SKM-1 (cell line): ENCODE measurements around the gene DUOXA1.
A peak's percentile ranks its signal among the peaks of the same experiment; 100 is the strongest.

ENCODE experiments used
- DNase-seq: peaks from one replicate; lab custom pipeline; 2025; ENCODE audit not compliant: unreplicated experiment; lab: John Stamatoyannopoulos, UW

DUOXA1 gene, protein sequence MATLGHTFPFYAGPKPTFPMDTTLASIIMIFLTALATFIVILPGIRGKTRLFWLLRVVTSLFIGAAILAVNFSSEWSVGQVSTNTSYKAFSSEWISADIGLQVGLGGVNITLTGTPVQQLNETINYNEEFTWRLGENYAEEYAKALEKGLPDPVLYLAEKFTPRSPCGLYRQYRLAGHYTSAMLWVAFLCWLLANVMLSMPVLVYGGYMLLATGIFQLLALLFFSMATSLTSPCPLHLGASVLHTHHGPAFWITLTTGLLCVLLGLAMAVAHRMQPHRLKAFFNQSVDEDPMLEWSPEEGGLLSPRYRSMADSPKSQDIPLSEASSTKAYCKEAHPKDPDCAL

DNA sequence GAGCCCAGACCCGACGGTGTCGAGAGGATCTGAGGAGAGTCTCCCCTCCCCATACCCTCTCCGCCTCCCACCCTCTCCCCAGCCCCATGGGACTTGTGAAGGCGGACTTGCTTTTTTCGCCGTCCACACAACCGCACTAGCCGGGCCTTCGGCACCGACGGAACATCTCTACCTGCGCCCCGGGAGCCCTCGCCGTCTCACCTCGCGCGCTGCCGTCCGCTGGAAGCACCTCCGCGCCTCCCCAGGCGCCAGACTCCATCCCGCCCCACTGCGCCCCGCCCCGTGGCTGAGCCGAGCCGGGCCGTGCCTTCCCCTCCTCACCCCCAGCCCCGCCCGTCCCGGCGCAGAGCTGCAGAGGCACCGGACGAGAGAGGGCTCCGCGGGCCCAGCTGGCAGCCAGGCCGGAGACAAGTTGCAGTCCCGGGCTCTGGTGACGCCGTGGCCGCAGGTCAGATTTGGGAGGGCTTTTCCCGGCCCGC, at the start of gene DUOXA1, which contains the start of gene DUOX1:
Gene DUOXA1, minus strand, starts transcription at position 229 of the 479 bp plus-strand sequence. CDS start 6,865 bp downstream, outside the sequence.
Gene DUOX1, plus strand, starts transcription at position 344 of the 479 bp plus-strand sequence. CDS start 1,973 bp downstream, outside the sequence.
- no peak for DNase-seq

DNA sequence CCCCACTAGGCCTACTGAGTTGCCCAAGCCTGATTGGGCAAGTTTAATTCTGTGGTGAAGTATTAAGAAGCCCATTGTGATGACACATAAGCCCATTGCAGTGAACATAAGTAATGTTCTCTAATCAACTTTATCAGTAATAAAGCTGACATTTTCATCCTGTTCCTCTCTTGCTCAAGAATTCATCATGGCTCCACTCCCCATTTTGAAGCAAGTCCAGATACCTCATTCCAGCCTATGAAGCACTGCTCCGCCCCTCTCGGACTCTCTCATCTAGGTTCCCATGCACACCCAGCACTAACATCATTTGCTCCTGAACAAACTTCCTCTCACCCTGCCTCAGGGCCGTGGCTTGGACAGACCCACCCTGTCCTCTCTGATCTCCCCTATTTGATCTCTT, 47.6 kb upstream of the DUOXA1 start:
- no peak for DNase-seq

DNA sequence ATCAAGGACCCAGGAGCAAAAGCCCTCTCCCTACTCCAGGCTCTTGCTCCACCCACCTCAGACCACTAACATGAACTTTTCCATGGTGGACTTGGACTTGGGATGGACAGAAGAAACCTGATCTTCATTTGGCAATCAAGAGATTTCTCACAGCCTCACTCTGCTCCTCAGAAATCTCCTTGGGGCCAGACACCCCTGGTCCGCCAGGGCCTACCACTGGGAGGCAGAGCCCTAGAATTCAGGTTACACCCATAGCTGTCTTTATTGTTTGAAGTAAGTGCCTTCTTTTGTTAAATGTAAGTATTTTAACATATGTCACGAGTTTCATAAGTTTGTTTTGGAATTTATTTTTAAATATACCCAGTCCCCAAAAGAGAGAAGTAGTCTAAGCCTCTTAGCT, 44.9 kb upstream of the DUOXA1 start:
- no peak for DNase-seq

DNA sequence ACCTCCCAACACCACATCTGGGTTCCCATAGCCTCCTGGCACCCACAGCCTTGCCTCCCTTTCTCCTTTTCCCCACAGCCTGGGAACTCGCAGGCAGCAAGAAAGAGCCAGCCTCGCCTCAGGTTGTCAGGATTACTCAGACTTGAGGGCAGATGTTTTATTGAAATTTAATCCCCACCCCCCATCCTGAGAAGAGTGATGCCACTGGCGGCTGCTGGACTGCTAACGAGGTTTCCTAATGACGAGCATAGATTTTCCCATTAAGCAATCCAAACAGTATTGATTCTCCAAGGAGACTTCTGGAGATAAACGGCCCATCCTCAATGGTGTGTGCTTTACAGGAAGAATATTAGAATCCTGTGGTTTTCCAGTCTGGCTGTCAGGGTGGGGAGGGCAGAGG, 44.4 kb upstream of the DUOXA1 start:
- DNase-seq, result no peak

DNA sequence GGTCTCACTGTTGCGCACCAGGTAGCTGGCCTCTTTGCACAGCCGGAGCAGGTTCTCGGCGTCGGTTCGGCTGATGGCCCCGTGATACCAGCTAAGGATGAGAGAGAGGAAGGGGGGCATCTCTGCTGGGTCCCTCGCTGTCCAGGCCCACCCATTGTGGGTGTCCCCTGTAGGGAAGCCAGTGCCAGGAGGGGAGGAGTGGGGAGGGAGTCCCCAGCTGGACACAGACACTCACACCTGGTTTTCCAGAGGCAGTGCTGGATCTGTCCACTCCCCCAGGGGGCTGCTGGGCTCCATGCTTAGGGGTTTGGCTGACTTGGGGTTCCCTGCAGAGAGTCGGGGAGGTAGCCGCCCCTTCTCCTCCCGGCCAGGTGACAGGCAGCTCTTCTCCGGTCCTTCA, 42.2 kb upstream of the DUOXA1 start:
- DNase-seq, result no peak

DNA sequence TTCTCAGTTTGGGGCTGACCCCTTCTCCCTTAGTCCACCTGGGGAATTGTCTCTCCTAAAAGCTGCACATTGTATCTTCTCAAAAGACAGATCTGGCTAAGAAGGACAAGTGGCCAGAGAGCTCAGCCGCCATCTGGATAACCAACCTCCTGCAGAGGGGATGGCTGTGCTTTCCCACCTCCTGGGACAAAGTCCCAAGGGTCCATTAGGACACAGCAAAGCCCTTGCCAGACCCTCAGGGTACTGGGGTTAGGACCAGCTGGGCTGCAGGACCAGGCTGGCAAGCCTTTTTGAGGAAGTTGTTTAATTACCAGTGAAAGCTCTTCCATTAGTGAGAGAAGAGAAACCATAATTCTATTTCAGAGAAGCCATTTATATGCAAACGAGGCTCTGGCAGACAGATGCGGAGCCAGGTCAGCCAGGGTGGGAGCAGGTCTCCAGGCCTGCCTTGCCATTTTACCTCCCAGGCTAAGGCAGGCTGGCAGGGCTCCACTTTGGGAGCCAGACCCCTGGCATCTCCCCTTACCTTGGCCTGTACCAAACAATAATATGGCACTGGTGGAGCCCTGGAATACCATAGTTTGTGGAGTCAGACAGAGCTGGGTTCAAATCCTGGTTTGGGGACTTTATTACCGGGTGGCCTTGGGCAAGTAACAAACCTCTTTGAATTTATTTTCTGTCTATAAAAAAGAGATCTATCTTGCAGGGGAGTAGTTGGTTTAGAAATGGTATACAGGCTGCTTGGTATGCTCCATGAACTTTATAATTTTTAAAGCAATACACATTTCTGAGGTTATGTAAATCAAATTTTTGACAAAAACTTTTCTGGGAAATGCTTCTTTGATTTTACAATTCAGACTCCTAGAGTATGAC, 40.2 kb upstream of the DUOXA1 start:
- no peak for DNase-seq

DNA sequence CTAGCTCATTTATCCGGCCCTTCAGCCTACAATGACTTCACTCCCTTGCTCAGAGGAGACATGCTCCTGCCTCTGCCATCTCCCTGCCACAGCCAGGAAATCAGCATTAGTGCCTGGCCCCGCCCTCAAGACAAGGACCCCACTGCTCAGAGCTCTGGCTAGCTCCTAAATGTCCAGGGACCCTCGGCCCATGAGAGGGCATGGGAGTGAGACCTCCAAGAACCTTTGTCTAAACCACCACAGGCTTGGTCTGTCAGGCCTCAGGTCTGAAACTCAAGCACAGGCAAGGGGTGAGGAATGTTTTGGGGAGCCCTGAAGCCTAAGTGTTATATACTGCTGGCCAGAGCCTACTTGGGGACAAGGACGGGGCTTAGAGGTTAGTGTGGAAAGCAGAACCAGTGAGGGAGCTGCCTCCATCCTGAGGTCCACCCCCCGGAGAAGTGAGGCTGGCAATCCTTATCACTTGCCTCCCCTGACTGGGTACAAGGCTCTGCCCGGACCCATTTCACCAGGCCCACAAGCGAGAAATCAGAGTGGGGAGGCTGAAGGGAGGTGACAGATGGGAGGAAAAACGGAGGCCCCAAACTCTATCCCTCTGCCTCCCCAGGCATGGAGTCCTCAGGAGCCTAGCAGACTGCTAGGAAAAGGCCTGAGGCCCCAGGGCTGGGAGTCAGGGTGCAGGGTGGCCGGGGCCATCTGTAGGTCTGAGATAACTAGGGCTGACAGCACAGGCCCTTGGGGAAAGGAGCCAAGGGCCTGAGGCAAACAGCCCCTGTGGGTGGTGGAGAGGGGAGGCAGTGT, 39.3 kb upstream of the DUOXA1 start:
- no peak for DNase-seq

DNA sequence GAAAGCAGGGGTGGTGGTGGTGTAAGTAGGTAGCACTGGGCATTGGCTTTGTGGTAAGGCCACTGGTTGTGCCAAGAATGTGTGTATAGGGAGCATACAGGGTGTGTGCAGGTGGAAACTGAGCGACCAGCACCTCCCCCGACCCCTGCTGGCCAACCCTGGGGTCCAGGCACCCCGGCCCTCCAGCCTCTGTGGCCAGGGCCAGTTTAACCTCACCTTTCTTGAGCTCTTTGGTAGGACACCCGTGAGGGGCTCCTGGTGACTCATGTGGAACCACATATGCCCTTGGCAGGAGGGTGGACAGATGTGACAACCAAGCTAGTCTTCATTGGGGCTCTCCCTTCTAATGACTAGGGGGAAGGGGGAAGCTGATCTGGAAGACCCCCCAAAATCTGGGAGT, 38.6 kb upstream of the DUOXA1 start:
- no peak for DNase-seq

DNA sequence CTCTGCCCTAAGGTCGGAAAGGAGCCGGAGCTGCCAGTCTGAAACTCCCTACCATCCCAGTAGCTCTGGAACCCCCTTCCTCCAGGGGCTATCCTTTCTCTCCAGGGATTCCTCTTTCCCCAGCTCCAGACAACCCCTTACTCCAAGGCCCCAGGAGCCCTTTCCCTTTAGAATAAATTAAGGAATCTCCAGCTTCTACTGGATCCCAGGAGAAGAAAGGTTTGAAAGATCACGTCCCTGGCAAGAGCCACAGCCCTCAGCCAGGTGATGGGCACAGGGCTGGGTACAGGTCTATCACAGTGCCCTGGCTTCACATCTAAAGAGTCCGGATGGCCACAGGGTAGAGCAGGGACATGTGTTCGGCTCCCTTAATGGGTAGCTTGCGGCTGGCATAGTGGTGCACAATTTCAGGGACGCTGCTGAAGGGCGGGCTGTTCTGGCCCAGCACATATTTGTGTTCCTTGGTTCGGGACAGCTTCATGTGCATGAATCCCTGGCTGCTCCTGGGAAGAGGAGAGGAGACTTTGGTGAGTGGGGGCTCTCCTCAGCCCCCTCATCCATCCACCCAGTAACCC, 38.0 kb upstream of the DUOXA1 start:
- DNase-seq, result no peak

DNA sequence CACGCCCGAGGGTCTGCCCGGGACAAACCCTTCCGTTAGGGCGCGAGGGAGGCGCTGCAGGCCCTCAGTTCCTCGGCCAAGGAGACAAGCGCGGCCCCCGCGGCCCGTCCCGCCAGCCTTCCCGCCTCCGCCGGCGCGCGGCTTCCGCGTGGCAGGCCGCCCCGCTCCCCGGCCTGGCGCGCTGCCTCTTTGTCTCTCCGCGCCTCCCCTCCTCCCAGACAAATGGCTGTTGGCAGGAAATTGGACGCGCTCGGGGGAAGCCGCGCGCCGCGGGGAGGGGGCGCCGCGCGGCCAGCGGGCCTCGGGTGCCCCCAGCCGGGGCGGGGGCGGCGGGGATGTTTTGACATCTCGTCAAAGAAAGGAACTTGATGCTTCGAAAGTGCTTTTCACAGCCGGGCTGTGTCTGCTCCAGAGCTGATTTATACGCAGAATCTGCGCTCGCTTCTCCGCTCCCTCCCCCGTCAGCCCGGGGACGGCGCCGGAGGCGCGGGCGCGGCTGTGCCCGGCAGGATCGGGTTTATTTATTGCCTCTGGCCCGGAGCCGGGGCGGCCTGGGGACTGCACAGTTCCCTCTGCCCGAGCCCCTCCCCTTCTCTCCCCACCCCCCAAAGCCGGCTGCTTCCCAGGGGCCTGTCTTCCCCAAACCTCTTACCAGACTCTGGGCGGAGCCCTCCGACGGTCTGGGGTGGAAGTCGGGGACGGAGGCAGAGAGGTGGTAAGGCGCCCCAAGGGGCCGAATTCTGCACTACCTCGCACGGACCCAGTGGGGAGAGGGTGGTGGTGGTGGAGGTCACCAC, 37.4 kb upstream of the DUOXA1 start:
- DNase-seq, result peak; percentile 94

DNA sequence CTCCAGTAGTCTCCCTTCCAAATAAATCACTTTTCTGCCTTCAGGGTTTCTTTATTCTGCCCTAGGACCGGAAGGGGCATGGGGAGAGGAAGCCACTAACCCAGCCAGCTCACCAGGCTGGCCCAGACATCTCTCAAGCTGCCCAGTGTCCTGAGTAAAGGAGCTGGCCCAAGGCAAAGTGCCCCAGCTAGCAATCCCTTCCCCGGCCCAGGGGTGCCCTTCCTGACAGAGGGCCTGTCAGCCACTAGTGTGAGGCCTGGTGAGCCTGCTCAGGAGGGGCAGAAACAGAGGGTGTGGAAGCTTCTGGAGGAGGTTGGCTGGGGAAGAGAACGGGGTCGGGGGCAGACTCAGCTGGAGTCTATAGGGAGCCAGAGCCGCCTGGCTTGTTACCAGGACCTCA, 35.9 kb upstream of the DUOXA1 start:
- no peak for DNase-seq

DNA sequence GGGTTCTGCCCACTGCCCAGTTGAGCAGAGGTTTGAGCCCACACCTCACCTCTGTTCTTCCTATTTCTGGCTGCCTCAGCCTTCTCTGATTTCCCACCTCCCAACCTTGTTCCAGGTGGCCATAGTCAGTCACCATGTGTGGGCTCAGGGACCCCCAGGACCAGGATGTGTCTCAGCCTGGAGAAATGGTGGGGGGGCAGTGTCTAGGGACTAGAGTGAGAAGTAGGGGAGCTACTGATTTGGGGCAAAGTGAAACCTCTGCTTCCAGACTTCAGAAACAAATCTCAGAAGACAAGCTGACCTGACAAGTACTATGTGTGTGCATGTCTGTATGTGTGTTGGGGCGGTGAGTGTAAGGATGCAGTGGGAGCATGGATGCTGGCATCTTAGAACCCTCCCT, 35.2 kb upstream of the DUOXA1 start:
- no peak for DNase-seq

DNA sequence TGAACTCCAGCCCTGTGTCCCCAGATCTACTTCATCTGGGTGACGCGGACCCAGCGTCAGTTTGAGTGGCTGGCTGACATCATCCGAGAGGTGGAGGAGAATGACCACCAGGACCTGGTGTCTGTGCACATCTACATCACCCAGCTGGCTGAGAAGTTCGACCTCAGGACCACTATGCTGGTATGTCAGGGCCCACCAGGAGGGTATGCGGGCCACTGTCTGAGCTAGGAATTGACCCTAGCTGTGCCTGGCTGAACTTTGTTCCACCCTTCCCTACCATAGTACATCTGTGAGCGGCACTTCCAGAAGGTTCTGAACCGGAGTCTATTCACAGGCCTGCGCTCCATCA, 33.8 kb upstream of the DUOXA1 start:
- no peak for DNase-seq

DNA sequence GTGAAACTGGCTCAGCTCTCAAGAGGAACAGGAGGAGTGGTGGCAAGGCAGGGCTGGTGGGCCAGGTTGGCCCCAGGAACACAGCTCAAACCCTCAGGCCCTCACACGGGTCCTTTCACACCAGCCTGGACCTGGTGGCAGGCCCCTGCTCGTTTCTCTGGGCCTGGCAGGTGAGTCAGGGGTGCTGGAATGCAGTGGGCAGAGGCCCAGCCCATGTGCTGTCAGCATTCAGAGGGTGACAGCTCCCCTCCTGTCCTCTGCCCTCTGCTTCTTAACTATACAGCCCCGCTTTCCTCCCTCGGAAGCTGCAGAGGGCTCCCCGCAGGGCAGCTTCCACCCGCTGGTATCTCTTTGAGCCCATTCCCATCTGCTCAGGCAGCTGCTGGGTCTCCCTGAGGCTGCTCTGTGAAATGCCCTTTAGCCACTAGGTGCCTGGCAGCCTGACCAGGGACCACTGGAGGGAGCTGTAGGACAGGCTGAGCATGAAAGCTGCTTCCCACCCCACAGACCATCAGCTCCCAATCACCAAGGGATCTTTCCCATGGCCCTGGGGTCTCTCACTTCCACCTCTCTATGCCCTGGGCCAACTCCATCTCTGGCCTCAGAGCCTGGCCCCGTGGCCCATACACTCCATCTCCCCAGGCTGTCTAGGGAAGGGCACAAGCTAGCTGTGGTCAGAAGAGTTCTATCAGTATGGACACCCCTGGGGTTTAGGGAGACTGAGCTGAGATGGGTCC, 33.3 kb upstream of the DUOXA1 start:
- DNase-seq, result peak; percentile 52

DNA sequence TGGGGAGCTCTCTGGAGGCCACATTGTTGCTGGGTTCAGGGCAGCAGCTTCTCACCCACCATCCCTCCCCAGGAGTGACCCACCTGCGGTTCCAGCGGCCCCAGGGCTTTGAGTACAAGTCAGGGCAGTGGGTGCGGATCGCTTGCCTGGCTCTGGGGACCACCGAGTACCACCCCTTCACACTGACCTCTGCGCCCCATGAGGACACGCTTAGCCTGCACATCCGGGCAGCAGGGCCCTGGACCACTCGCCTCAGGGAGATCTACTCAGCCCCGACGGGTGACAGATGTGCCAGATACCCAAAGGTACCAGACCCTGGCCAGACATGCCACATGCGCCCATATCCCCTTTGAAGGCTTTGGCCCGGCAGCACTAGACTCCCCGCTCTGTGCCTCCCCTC, 32.0 kb upstream of the DUOXA1 start:
- no peak for DNase-seq

DNA sequence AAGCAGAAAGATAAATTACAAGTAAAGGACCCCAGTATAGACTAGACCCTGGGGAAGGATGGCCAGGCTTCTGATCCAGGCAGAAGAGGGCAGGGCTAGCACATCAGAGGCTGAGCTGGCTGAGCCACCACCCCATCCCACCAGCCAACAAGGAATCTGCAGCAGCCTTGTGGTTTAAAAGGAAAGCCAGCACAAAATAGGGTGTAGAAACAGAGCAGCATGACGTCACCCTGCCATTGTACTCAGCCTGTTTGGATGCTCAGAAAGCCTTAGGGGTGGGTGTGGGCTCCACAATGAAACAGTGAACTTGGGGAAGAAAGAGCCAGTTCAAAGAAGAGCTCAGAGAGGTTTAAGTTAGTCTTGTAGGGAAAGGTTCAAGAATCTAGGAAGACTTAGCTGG, 28.3 kb upstream of the DUOXA1 start:
- no peak for DNase-seq

DNA sequence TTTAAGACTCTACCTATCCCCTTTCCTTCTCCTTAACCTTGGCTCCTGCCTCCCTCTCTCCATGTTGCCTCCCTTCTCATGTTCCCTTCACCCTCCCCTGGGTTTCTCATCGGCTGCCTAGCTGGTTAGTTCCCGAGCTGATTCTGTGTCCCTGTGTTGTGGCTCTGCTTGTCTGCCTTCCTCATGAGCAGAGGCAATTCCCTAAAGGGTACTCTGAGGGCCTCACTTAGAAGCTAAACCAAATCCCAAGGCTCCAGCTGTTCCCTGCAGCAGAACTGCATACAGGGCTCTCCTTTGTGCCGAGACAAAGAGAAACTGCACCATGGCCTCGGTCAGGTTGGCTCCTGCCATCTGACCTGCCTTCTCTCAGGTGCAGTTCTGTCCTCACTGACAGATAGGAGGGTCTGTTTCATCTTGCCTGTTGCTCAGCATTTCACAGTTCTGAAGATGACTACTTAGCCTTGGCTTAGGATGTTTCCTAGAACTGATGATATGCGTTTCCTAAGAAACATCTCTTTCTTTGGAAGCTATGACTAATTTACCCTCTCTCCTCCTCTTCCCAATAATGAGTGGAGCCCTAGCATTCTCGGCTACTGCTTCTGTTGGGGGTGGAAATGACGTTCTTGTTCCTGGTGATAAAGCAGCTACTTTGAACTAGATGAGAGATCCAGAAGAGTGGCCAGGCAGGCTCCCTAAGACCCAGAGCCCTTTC, 27.2 kb upstream of the DUOXA1 start:
- no peak for DNase-seq

DNA sequence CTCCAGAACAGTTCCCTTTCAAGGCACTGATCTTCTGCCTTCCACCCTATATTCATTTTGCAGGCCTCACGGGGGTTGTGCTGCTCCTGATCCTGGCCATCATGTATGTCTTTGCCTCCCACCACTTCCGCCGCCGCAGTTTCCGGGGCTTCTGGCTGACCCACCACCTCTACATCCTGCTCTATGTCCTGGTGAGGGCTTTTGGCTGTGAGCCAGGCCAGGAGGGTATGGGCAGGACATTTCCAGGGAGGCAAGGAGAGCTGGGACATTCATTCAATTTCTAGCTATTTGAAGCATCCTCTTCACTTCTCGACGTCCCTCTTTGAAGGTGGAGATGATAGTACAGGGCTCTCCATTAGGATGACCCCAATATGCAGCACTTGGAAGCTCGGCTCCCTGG, 26.1 kb upstream of the DUOXA1 start:
- no peak for DNase-seq
